ENCODE data around the gene ATP1A2. TPM values are rescaled to one million over a fixed set of nuclear protein-coding genes. Genes with fewer than 3 reads are reported as not detected.

Gene ATP1A2
- total RNA-seq, 1 donor from 2014 or later, result not detected

- DNase-seq (ENCODE audit: low read depth), result no peak
- TF ChIP-seq CTCF (conservative IDR thresholded peaks at IDR 0.05; ENCODE audit: low read depth, low read length), result no peak
- H3K4me3 ChIP-seq (ENCODE audit: low read depth, low read length), result no peak overlapping the region
These were observed 14.0 kb downstream of the ATP1A2 start for GRCh38 chr1:160129558-160129957.

DNA sequence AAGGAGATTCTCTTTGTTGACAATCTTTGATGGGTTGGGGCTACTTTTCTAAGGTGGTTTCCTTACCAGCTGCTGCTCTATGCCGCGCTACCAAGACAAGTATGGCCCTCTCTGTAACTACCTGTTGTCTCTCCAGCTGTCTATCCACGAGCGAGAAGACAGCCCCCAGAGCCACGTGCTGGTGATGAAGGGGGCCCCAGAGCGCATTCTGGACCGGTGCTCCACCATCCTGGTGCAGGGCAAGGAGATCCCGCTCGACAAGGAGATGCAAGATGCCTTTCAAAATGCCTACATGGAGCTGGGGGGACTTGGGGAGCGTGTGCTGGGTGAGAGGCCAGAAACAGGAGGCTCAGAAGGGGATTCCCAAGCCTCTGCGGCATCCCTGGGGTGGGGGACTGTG, 14.4 kb downstream of the ATP1A2 start:
- no peak for TF ChIP-seq CTCF (conservative IDR thresholded peaks at IDR 0.05; ENCODE audit: low read depth, low read length)
- DNase-seq (ENCODE audit: low read depth), result no peak
- no peak overlapping the region for H3K4me3 ChIP-seq (ENCODE audit: low read depth, low read length)

DNA sequence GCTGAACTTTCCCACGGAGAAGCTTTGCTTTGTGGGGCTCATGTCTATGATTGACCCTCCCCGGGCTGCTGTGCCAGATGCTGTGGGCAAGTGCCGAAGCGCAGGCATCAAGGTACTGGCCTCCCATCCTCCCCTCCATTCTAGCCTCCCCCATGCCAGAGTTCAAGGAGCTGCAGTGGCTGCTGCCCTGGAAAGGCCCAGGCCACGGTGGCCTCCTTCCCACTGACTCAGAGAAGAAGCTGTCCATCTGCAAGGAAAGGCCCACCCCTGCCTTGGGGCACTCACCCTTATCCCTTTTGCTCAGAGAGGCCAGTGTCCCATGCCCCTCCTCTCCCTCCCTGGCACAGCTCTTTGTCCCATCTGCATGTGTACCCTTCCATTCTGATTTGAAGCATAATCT, 14.9 kb downstream of the ATP1A2 start:
- no peak for DNase-seq (ENCODE audit: low read depth)

DNA sequence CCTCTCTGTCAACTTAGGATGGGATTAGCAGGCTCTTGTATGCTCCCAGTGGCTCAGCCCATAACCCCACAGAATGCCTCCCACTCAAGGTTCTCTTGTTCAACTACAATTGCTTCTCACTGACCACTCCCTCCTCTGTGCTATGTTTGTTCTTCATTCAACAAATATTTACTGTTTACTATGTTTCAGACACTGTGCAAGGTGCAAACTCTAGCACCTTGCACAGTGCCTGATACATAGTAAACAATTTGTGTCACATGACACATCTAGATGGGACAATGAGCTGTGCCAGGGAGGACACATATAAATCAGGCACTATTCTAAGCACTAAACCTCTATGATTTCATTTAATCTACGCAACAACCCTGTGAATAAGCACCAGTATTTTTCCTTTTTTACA, 15.4 kb downstream of the ATP1A2 start:
- no peak for TF ChIP-seq CTCF (conservative IDR thresholded peaks at IDR 0.05; ENCODE audit: low read depth, low read length)
- H3K4me3 ChIP-seq (ENCODE audit: low read depth, low read length), result no peak overlapping the region
- DNase-seq (ENCODE audit: low read depth), result no peak

More for the DNA sequence above, 14.9 kb downstream of the ATP1A2 start:
- no peak overlapping the region for H3K4me3 ChIP-seq (ENCODE audit: low read depth, low read length)
- no peak for TF ChIP-seq CTCF (conservative IDR thresholded peaks at IDR 0.05; ENCODE audit: low read depth, low read length)

GRCh38 chr1:160131803-160132565, 16.4 kb downstream of the ATP1A2 start:
- H3K4me3 ChIP-seq (ENCODE audit: low read depth, low read length), result no peak overlapping the region
- TF ChIP-seq CTCF (conservative IDR thresholded peaks at IDR 0.05; ENCODE audit: low read depth, low read length), result no peak
- no peak for DNase-seq (ENCODE audit: low read depth)

- H3K4me3 ChIP-seq (ENCODE audit: low read depth, low read length), result no peak overlapping the region
- TF ChIP-seq CTCF (conservative IDR thresholded peaks at IDR 0.05; ENCODE audit: low read depth, low read length), result no peak
- no peak for DNase-seq (ENCODE audit: low read depth)
These were observed 18.6 kb downstream of the ATP1A2 start for GRCh38 chr1:160133990-160134770.

Measured in epithelial cell of proximal tubule (primary cell).